ENCODE results near the gene C1orf159. TPM values are rescaled to one million over a fixed set of nuclear protein-coding genes. Genes with fewer than 3 reads are reported as not detected.
A peak's percentile ranks its signal among the peaks of the same experiment; 100 is the strongest.
"Not testable (repeated sequence)": the region's sequence is repeated elsewhere in the genome, so short reads cannot be mapped to it uniquely, and the experiment has no call there.

Gene C1orf159
- total RNA-seq, 1 donor from 2014 or later, result 18.6 TPM

GRCh38 chr1:1081311-1082238 is 34.3 kb downstream of the C1orf159 start:
- DNase-seq (ENCODE audit: low spot score), result no peak

- no peak for DNase-seq (ENCODE audit: low spot score)
Measured at GRCh38 chr1:1080951-1081310, 35.0 kb downstream of the C1orf159 start.

GRCh38 chr1:1080122-1080757 is 35.6 kb downstream of the C1orf159 start:
- DNase-seq (ENCODE audit: low spot score), result no peak

DNA sequence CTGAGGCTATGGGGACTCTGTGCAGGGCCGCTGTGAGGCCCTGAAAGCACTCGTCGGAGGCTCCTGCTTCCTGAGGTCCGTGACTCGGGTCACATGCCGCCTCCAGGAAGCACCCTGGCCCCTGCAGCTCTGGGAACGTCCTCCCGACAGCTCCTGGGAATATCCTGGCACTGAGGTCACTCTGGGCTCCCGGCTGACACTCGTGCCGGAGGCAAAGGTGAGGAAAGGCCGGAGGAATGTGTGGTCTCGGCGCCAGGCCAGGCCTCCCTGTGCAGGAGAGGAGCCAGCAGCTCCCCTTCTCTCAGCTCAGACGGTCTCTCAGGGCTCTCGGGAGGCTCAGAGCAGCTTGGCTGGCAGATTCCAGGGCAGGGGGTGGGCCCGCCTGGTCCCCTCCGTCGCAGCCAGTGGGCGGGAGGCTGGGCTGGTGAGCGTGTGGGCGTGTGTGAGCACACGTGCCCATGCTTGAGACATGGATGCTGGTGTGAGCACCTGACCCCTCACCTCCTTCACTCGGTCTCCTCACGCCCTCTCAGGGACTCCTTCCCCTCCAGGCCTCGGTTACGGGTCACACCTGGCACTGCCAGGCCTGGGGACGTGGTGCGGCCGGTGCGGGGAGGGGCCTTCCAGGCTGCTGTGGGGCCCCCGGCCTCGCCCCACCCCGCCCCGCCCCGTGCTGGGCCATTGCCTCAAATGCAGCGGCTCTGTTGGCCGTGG is 36.3 kb downstream of the C1orf159 start:
- peak; percentile 53 for DNase-seq (ENCODE audit: low spot score)

- DNase-seq (ENCODE audit: low spot score), result not testable (repeated sequence)
Measured at GRCh38 chr1:1077396-1077795, 38.5 kb downstream of the C1orf159 start.

- no peak for DNase-seq (ENCODE audit: low spot score)
Measured at GRCh38 chr1:1075148-1075935, 40.5 kb downstream of the C1orf159 start.

- no peak for DNase-seq (ENCODE audit: low spot score)
Measured at GRCh38 chr1:1074631-1075147, 41.2 kb downstream of the C1orf159 start.

DNA sequence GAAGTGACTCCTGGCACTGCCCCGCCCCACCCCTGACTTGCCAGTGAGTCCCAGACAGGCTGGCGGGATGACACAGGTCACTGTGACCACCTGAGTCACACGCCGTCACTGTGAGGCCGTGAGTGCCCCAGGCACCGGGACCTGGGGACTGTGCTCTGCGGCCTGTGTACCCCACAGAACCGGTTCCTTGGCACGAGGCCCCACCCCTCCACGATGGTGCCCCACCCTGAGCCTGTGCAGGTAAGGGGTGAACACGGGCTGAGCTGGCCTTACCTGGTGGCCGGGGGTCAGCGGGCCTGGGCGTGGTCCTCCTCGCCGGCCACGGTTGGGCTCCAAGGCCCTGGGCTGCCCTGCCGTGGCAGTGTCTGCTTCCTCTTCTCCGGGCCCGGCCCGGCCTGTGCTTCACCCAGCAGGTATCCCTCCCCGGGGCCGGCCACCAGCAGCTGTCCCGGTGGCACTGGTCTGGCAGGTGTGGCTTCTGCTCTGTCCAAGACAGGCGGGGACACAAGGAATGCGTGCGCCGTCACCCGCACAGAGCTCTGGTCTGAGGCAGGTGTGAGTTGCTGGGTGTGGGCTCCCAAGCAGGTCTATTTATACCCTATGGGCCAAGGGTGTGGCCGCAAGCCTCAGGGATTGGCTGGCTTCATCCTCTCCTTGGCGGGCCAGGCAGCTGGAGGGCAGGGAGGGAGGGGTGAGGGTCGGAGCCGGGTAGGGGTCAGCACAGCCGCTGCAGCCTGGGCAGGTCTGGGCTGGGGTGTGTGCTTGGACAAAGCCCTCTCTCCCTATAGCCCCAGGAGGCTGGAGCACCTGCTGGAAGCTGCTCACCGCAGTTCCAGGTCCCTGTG is 41.9 kb downstream of the C1orf159 start, which contains the start of gene RNF223:
TSS of gene RNF223 (minus strand) at position 564 of the 845 bp plus-strand sequence. CDS start 1,740 bp downstream, outside the sequence.
- DNase-seq (ENCODE audit: low spot score), result peak; percentile 59

- DNase-seq (ENCODE audit: low spot score), result no peak
Measured at GRCh38 chr1:1072849-1073742, 42.8 kb downstream of the C1orf159 start.

- DNase-seq (ENCODE audit: low spot score), result no peak
Measured at GRCh38 chr1:1072299-1072848, 43.5 kb downstream of the C1orf159 start.

DNA sequence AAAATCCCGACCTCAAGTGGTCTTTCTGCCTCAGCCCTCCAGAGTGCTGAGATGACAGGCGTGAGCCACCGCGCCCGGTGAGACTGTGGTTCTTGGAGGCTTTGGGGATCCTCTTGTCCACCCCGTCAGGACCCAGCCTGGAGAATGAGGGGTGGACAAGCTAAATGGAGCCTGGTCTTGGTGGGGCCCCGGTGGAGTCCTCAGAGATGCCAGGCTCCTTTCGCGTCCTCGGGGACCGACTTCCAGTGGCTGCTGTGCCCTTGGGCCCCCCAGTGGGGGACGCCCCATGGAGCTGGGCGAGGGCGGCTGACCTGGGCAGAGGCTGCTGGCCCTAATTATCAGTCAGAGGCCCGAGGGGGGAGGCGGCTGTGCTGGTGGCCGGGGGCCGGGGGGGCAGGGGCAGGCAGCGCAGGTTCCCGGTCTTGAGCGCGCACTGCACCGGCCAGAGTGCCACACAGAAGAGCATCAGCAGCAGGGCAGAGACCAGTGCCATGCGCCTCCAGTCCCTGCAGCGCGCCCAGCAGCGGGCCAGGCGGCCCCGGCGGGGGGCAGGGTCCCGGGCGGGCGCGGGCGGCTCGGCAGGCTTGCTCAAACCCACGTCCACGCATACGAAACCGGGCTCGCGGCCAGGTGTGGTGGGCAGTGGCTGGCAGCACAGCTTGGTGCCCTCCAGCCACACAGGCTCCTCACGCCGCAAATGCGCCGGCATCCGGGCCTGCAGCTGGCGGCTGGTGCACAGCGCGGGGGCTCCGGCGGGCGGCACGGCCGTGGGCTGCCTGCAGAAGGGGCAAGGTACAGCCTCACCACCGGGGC is 44.2 kb downstream of the C1orf159 start:
- DNase-seq (ENCODE audit: low spot score), result no peak

DNA sequence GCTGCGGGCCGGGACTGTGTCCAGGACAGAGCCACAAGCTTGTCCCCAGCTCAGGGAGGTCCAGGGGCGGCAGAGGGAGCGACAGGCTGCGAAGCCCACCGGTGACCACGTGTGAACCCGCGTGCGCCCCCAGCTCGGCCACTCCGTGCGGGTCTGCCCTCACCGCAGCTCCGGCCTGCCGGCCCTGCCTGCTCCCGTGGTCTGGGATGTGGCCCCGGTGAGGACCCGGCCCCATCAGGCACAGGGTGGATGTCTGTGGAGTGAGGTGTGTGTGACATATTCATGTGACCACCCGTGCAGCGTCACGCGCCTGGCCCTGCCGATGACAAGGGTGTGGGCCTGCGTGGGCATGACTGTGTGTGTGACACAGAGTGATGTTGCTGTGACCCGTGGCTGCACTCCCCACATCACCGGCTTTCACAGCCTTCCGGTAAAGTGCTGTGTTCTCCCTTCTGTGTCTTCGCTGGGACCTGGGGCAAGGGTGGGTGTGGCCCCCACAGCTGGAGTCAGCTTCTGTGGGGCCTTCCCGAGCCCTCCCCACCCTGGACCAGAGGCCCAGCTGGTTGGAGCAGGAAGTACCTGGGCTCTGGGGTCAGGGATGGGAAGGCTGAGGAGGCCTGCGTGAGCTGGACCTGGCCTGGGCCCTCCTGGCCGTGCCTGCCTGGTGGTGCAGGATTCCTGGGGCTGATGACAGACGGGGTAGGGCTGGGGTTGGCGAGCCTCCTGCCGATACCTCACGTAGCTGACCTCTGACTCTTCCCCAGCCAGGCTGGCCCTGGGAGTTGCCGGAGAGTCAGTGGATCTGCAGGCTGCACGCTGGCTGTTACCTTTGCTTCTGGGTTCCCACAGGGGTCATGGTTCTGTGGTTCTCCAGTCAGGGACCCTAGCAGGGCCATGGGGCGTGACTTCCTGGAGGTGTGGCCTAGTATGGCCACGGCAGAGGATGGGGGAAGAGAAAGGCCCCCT is 45.9 kb downstream of the C1orf159 start:
- no peak for DNase-seq (ENCODE audit: low spot score)

DNA sequence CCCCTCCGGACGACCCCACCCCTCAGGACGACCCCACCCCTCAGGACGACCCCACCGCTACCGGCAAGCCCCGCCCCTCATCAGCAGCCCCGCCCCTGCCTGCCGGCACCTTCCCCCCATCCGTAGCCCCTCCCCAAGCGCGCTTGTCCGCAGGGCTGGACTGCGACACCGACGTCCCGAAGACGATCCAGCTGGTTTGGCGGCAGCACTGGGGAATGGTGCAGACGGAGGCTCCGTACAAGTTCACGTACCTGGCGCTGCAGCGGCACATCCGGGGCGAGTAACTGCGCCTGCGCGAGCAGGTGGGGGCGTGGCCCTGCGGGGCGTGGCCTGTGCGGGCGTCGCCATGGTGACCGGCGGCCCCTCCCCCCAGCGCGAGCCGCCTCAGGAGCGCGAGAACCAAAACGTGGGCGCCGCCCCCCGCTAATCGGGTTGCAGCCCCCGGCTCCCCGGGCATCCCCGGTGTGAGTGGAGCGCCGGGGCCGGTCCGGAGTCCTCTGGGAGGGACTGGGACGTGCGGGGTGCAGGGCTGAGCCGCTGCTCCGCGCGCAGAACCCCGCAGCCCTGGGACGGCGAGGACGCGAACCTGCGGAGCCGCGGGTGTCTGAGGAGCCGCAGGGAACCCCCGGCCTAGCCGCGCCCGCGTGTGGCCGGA is 46.7 kb downstream of the C1orf159 start:
- DNase-seq (ENCODE audit: low spot score), result peak; percentile 83

DNA sequence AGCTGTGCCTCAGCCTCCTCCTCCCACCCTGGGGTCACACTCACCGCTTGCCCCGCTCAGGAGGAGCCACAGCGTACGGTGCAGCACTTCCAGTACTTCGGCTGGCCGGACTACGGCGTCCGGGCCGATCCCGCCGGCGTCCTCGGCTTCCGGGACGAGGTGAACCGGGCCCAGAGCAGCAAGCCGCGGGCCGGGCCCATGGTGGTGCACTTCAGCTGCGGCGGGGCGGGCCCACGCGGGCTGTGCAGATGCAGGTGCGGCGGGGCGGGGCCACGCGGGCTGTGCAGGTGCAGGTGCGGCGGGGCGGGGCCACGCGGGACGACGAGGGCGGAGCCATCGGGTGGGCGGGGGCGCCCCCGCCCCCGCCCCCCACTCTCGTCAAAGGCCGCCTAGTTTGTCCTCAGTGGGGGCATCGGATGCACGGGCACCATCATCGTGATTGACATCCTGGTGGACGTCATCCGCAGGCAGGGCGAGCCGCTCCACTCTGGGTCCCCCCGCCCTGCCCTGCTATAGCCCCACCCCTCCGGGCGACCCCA is 47.3 kb downstream of the C1orf159 start:
- no peak for DNase-seq (ENCODE audit: low spot score)

DNA sequence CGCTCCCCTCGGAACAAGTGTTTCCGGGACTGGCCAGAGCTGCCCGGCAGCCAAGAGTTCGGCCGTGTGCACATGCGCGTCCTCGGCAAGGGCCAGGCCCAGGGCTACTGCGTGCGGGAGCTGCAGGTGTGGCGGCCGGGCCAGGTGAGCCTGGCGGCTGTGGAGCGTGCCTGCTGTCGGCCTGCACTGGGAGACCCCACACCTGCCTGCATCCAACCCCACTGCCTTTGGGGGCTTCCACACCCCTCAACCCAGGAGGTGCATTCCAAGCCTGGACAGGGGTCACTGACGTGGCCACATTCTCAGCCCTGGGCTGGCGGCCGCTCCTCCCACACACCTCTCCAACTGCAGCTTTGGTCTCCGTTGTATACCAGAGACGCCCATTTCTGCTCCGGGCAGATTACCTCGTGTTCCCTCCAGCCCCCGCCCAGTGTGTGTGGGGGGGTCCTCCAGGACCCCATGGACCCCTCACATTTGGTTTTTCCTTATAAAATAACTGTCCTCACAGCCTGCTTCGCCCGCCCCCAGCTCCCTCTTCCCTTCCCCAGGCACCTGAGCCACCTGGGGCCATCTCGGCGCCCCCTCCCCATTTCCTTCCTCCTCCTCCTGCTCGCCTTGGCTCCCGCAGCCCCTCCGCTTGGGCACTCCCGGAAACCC is 47.9 kb downstream of the C1orf159 start:
- no peak for DNase-seq (ENCODE audit: low spot score)
